GM12874 (cell line): Measurements from ENCODE around the gene MYBBP1A.

Experiments used
- CTCF ChIP-seq: IDR thresholded peaks from 2 replicates; pipeline ENCODE4 v1.5.1; 2011; ENCODE audit warnings: low read depth, mild to moderate bottlenecking, control low read depth, low read length, moderate library complexity; ENCODE audit not compliant: insufficient read depth

Gene MYBBP1A

GRCh38 chr17:4501295-4501949 is 53.8 kb downstream of the MYBBP1A start:
- TF ChIP-seq CTCF: no peak

- TF ChIP-seq CTCF: no peak
Measured at GRCh38 chr17:4500191-4500571, 55.0 kb downstream of the MYBBP1A start.

DNA sequence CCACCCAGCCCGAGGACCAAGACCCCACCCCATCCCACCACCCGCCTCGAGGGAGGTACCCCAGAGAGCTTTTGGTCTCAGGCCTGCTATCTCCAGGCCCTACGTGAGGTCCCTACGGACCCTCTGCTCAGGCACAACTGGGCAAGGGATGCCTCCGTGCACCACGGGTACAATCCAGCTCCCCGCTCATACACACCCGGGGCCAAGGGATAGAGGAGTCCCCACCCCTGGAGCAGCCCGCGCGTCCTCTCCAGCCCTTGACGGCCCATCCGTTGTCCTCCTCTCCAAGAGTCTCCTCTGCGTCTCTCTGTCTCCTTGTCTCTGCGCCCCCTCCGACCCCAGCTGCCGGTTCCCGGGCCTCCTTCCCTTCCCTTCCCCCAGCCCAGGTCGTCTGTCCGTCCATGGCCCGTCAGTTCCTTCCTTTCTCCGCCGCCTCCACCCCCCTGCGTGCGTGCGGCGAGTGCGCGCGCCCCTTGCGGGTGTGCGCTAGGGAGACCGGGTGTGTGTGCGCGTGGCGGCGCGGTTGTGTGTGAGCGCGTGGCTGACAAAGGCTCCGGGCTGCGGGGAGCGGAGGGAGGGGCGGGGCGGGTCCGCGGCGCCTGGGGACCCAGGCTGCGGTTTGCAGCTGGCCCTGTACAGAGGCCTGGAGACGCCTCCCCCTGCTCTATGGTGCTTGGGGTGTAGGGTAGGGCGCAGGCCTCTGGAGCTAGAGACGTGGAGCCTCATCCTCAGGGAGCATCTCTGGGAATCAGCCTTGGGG is 55.6 kb downstream of the MYBBP1A start:
- no peak for TF ChIP-seq CTCF

GRCh38 chr17:4498461-4499397 is 56.5 kb downstream of the MYBBP1A start, which contains the start of gene SPNS2:
Gene SPNS2, plus strand, starts transcription at chr17:4498881. Its CDS starts 167 bp downstream, at chr17:4499048.
- no peak for TF ChIP-seq CTCF

DNA sequence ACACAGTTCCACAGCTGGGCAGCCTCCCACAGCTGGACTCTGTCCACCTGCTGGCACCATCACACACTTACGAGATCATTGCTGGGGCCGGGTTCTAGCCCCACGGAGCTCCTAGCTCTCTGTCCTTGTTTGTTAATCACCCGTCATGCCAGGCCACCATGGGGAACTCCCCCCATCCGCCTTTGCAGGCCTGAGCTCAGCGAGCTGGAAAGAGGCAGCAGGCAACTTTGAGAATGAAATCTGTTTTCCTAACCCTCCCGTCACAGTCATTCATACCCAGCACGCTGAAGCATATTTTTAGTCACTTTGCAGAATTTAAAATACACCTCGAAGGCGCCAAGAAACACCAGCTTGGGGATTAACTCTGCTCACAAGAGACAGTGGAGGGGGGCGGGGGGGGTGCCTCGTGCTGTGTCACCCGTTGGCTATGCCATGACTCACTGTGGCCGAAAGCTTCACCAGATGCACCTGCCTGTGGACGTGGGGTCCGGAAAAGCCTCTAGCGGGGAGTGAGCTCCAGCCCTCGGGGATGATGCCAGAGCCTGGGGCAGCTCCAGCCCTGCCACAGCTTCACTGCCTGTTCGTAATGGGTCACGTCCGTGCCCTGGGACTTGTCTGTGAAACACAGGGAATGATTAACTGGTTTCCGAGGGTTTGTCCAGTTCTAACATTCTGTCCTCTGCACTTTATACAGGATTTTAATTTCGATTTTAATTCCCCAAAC is 57.9 kb downstream of the MYBBP1A start:
- no peak for TF ChIP-seq CTCF

DNA sequence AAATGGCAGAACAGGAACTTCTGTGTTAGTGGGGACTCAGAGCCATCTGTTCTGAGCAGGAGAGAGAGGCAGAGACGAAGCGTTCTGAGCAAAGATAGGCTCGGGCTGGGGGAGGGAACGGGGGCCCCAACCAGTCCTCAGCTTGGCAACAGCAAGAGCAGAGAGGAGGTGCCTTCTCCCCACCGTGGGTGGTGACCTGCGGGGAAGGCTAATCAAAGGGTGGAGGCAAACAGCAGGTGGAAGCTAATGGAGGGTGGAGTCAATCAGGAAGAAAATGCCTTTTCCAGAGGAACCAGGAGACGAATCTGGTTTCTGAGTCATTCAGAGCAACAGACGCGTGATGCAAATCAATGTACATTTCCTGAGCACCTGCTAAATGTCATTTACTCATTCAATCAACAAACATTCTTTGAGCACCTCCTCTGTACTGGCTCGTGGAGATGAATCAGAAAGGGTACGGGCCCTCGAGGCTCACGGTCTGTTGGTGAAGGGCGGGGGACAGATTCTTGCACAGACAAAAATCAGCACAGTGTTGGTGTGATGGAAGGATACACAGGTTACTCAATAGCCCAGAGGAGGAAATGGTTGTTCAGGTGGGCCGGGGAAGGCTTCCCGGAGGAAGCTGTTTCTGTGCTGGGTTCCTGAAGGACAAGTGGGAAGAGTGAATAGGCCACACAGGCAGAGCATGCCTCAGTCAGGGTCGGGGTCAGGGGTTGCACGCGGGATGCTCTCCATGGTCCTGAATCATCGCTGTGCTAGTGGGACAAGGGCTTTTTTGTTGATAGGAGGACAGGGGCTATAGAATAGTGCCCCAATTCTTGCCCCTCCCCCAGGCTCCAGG is 62.2 kb downstream of the MYBBP1A start:
- no peak for TF ChIP-seq CTCF
